Stimulated activated CD8-positive, alpha-beta memory T cell treated with anti-CD3 and anti-CD28 coated beads, Interleukin-15, amount 100 ng/mL, for 4 hours (primary cell): Measurements from ENCODE around the gene UGT1A8.

Experiments
- DNase-seq, 2 donors: peaks; one replicate each; pipeline ENCODE4 v3.0.0-alpha.2; 2020; ENCODE audit warnings: low read depth in 2 of 2

Gene UGT1A8

DNA sequence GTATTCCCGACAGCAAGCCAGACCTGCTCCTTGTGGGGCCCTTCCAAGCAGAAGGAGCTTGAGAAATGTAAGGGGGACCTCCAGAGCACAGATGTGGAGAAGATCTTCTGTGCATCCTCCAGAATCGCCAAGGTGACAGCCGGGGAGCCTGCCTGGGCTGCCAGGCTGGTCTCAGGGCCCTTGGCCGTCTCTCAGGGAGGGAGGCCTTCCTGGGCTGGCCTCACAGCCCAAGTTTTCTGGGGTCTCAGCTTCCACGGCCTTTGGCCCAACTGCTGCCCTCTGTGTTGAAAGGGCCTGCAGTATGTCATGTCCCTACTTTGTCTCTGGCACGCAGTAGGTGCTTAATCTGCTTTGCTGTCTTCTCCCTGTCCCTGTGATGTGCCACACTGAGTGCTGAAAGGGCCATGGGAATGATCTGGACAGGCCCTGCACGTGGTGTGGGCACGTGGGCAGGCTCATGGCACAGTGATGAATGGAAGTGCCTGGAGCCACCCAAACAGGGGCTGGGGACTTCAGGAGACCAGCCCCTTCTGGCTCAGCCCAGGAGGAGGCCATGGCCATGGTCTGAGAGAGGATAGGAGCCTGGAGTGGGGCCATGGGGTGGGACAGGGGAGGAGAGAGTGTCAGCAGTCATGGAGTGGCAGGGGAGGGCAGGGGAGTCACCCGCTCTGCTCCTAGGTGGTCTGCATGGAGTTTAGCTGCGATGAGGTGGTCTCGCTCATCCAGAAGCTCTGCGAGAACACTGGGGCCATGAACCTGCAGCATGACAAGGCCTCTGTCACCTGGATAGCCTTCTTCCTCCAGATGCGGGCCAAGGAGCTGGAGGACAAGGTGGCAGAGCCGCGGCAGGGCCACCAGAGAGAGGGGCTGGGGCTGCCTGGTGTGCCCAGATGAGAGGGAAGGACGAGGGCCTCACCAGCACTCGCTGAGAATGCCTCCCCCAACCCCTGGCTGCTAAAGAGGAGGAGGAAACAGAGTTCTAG, 201.5 kb downstream of the UGT1A8 start:
- no peak for DNase-seq

- no peak for DNase-seq
Measured at GRCh38 chr2:233819884-233820773, 202.7 kb downstream of the UGT1A8 start.

DNA sequence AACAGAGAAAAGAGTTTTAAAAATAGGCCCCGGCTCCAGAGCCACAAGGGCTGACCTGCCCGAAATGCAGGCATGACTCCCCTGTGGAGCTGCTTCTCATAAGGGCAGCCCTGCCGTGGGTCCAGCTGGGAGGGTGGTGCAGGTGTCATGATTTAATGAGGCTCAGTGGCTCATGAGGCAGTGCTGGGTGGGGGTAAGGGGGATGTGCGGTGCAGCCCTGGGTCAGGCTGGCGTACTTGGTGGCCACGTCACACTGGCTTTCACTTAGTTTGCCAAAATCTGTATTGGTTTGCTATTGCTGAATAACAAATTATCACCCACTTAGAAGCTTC, 203.3 kb downstream of the UGT1A8 start:
- no peak for DNase-seq

DNA sequence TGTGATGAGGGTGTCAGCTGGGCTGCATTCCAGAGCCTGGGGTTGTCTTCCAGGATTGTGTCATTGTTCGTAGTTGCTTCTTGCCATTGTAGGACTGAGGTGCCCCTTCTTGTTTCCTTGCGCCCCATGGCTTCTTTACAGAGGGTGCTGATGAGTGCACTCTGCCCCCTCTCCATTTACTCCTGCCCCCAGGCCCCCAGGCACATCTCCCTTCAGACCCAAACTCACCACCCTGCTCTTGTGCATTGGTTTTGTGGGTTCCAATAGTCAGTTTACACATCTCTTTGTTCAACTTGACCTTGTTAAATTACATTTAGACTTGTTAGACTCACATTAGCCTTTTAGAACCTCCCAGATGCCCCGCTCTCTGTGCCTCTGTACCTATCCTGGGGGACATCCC, 203.8 kb downstream of the UGT1A8 start:
- DNase-seq, result no peak

DNA sequence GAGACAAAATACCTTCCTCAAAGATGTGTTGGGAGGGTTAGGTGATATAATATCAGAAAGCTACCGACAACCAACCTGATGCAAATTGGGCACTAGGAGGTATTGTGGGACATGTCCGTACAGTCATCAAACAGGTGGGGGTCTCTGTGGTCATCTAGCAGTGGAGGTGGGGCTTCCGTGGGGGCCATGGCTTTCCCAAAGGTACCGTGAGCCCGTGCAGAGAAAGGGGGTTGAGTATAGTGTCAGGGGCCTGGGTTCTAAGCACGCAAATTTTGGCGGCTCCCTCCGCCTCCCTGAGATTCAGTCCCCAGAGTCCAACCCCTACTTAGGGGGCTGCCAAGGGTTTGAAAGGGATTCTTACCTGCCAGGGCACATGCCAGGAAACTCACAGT, 204.3 kb downstream of the UGT1A8 start:
- DNase-seq, result no peak

- DNase-seq, result no peak
Measured at GRCh38 chr2:233822101-233822771, 204.8 kb downstream of the UGT1A8 start.
